ENCODE results near the gene IGFN1. TPM values are rescaled to one million over a fixed set of nuclear protein-coding genes. Genes with fewer than 3 reads are reported as not detected.

IGFN1 gene
- total and polyA plus RNA-seq, 9 of the 15 experiments (the other 6 are each of a cell fraction or from before 2014, with no cell fraction given) = 0.04 TPM; not detected in 8

DNA sequence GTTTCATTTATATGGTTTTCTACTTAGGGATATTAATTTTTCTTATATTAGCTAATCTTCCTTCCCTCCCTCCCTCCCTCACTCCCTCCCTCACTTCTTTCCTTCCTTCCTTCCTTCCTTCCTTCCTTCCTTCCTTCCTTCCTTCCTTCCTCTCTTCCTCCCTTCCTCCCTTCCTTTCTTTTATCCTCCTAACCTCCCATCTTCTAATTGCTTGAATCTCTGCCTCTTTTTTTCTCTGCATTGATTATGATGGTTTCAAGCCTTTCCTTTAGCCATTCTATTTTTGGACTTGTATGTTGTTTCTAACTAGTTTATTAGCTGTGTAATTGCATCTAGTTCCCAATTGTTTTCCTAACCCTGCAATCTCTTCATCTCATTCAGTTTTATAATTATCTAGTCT is 75.7 kb downstream of the IGFN1 start (continued):
- TF ChIP-seq, protein P1, sequence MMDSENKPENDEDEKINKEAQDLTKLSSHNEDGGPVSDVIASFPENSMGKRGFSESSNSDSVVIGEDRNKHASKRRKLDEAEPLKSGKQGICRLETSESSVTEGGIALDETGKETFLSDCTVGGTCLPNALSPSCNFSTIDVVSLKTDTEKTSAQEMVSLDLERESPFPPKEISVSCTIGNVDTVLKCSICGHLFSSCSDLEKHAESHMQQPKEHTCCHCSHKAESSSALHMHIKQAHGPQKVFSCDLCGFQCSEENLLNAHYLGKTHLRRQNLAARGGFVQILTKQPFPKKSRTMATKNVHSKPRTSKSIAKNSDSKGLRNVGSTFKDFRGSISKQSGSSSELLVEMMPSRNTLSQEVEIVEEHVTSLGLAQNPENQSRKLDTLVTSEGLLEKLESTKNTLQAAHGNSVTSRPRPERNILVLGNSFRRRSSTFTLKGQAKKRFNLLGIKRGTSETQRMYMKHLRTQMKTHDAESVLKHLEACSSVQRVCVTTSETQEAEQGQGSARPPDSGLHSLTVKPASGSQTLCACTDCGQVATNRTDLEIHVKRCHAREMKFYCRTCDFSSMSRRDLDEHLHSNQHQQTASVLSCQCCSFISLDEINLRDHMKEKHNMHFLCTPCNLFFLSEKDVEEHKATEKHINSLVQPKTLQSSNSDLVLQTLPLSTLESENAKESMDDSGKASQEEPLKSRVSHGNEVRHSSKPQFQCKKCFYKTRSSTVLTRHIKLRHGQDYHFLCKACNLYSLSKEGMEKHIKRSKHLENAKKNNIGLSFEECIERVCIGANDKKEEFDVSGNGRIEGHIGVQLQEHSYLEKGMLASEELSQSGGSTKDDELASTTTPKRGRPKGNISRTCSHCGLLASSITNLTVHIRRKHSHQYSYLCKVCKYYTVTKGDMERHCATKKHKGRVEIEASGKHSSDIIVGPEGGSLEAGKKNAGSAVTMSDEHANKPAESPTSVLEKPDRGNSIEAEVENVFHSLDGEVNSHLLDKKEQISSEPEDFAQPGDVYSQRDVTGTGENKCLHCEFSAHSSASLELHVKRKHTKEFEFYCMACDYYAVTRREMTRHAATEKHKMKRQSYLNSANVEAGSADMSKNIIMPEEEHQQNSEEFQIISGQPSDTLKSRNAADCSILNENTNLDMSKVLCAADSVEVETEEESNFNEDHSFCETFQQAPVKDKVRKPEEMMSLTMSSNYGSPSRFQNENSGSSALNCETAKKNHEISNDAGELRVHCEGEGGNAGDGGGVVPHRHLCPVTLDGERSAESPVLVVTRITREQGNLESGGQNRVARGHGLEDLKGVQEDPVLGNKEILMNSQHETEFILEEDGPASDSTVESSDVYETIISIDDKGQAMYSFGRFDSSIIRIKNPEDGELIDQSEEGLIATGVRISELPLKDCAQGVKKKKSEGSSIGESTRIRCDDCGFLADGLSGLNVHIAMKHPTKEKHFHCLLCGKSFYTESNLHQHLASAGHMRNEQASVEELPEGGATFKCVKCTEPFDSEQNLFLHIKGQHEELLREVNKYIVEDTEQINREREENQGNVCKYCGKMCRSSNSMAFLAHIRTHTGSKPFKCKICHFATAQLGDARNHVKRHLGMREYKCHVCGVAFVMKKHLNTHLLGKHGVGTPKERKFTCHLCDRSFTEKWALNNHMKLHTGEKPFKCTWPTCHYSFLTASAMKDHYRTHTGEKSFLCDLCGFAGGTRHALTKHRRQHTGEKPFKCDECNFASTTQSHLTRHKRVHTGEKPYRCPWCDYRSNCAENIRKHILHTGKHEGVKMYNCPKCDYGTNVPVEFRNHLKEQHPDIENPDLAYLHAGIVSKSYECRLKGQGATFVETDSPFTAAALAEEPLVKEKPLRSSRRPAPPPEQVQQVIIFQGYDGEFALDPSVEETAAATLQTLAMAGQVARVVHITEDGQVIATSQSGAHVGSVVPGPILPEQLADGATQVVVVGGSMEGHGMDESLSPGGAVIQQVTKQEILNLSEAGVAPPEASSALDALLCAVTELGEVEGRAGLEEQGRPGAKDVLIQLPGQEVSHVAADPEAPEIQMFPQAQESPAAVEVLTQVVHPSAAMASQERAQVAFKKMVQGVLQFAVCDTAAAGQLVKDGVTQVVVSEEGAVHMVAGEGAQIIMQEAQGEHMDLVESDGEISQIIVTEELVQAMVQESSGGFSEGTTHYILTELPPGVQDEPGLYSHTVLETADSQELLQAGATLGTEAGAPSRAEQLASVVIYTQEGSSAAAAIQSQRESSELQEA (IDR thresholded peaks at IDR 0.05; ENCODE audit: low read depth) = no peak

DNA sequence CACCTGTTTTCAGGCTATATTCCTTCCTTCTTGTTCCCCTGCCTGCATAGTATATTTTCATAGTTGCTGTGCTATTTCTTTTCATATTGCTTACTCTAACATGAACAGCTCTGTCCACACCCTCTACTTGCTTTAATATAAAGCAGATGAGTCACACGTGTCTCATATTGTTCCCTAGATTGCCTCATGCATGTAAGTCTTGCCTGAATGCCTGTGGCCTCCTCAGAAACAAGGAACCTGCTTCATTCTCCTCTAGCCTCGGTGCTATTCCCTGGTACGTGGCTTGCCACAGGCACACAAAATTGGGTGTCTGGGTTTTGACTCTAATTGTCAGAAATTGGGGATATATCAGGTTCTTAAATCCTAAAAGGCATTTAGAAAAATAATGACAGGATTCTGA is 76.2 kb downstream of the IGFN1 start:
- Histone ChIP-seq H3K27me3 (ENCODE audit: control insufficient read depth in 2 of 2, insufficient read depth in 2 of 2, low read length in 2 of 2) (peaks cover 14 to 50% of the 10 kb centered on the region in 2 experiments; a peak in 4 of 5 replicates), H3K9me1 (ENCODE audit: control insufficient read depth, insufficient read depth, low read length) (no peaks in the 10 kb centered on the region), H3K9me3 (replicated peaks; ENCODE audit: control insufficient read depth, insufficient read depth, low read depth, low read length) (no peaks in the 10 kb centered on the region), H3K4me1 (replicated peaks in 1 of 2; ENCODE audit: control insufficient read depth in 2 of 2, insufficient read depth in 2 of 2, low read length in 2 of 2) (no peaks in the 10 kb centered on the region), H4K20me1 (replicated peaks; ENCODE audit: control insufficient read depth, insufficient read depth, low read length) (peaks cover 8% of the 10 kb centered on the region; the same call in 1 of the 2 replicates), H3K4me2 (ENCODE audit: insufficient read depth, low read length) (no peak overlapping the region), H3K9ac (ENCODE audit: insufficient read depth in 1 of 2, low read depth in 2 of 2, low read length in 2 of 2) (no peak overlapping the region), H3K79me2 (ENCODE audit: control insufficient read depth, insufficient read depth, low read length) (no peaks in the 10 kb centered on the region), H3K36me3 (ENCODE audit: control insufficient read depth, insufficient read depth, low read length) (no peaks in the 10 kb centered on the region), H3K4me3 (no peak overlapping the region), H3K27ac (ENCODE audit: extremely low read depth, low read depth, low read length) (no peak overlapping the region), H2AFZ (ENCODE audit: low read depth, low read length) (no peak overlapping the region)
- DNase-seq (ENCODE audit: extremely low read depth in 1 of 4, low spot score in 3 of 4) = no peak
- CTCF ChIA-PET (ENCODE audit: low intra/inter-chr PET ratio) = no interaction called here
- FAIRE-seq = no peak
- 0% methylated on average over 3 of the region's 3 CpGs for WGBS (ENCODE audit: insufficient coverage, low coverage, missing lambda C conversion rate)
- no TSS peak for BruUV-seq (replicated peaks)
- in situ Hi-C loops (cut with MboI) = no loop called here
- POLR2A ChIA-PET = interaction anchor here (0.7 kb wide), 1 partner anchor 146 kb away, joined by 3 read pairs; no protein-coding TSS in a partner anchor
- intact Hi-C loops (cut with micrococcal nuclease) = no loop called here
- ATAC-seq = no peak
- TF ChIP-seq ZNF274 (IDR thresholded peaks at IDR 0.05; ENCODE audit: borderline replicate concordance, low read depth, low read length) (no peak), KHSRP (IDR thresholded peaks at IDR 0.05) (no peak), SMARCA4 (IDR thresholded peaks at IDR 0.05) (no peak)
- TF ChIP-seq, protein P2, sequence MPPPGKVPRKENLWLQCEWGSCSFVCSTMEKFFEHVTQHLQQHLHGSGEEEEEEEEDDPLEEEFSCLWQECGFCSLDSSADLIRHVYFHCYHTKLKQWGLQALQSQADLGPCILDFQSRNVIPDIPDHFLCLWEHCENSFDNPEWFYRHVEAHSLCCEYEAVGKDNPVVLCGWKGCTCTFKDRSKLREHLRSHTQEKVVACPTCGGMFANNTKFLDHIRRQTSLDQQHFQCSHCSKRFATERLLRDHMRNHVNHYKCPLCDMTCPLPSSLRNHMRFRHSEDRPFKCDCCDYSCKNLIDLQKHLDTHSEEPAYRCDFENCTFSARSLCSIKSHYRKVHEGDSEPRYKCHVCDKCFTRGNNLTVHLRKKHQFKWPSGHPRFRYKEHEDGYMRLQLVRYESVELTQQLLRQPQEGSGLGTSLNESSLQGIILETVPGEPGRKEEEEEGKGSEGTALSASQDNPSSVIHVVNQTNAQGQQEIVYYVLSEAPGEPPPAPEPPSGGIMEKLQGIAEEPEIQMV (tag; conservative IDR thresholded peaks at IDR 0.05; ENCODE audit: low read depth) = no peak
- TF ChIP-seq, protein P3, sequence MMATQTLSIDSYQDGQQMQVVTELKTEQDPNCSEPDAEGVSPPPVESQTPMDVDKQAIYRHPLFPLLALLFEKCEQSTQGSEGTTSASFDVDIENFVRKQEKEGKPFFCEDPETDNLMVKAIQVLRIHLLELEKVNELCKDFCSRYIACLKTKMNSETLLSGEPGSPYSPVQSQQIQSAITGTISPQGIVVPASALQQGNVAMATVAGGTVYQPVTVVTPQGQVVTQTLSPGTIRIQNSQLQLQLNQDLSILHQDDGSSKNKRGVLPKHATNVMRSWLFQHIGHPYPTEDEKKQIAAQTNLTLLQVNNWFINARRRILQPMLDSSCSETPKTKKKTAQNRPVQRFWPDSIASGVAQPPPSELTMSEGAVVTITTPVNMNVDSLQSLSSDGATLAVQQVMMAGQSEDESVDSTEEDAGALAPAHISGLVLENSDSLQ (IDR thresholded peaks at IDR 0.05) = no peak
- TF ChIP-seq, protein P4, sequence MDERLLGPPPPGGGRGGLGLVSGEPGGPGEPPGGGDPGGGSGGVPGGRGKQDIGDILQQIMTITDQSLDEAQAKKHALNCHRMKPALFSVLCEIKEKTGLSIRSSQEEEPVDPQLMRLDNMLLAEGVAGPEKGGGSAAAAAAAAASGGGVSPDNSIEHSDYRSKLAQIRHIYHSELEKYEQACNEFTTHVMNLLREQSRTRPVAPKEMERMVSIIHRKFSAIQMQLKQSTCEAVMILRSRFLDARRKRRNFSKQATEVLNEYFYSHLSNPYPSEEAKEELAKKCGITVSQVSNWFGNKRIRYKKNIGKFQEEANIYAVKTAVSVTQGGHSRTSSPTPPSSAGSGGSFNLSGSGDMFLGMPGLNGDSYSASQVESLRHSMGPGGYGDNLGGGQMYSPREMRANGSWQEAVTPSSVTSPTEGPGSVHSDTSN (CRISPR knock-in tag; IDR thresholded peaks at IDR 0.05; ENCODE audit: low read depth) = no peak
- TF ChIP-seq, protein P4 (tag; conservative IDR thresholded peaks at IDR 0.05; ENCODE audit: low read depth) = no peak

Measured in K562 (cell line).